ENCODE measurements around the gene PLA2G2A. TPM values are rescaled to one million over a fixed set of nuclear protein-coding genes. Genes with fewer than 3 reads are reported as not detected.
"Not testable (repeated sequence)": the region's sequence is repeated elsewhere in the genome, so short reads cannot be mapped to it uniquely, and the experiment has no call there.

PLA2G2A gene
- total RNA-seq, 1 donor from 2014 or later = not detected

GRCh38 chr1:19988267-19989006 lies 9.0 kb upstream of the PLA2G2A start:
- peaks cover 2% of the 10 kb centered on the region for H3K9me3 Mint-ChIP-seq
- DNase-seq = no peak
- no peak for ATAC-seq (ENCODE audit: low read depth)
- POLR2A ChIA-PET = no interaction called here
- intact Hi-C loops (cut with micrococcal nuclease) = no loop called here
- no peak overlapping the region for H3K4me3 Mint-ChIP-seq
- peaks cover 17% of the 10 kb centered on the region for H3K27me3 Mint-ChIP-seq
- CTCF ChIA-PET = no interaction called here
- H3K4me1 Mint-ChIP-seq = peaks cover 9% of the 10 kb centered on the region
- H3K36me3 Mint-ChIP-seq (ENCODE audit: low read depth) = no peaks in the 10 kb centered on the region
- TF ChIP-seq, protein P1, sequence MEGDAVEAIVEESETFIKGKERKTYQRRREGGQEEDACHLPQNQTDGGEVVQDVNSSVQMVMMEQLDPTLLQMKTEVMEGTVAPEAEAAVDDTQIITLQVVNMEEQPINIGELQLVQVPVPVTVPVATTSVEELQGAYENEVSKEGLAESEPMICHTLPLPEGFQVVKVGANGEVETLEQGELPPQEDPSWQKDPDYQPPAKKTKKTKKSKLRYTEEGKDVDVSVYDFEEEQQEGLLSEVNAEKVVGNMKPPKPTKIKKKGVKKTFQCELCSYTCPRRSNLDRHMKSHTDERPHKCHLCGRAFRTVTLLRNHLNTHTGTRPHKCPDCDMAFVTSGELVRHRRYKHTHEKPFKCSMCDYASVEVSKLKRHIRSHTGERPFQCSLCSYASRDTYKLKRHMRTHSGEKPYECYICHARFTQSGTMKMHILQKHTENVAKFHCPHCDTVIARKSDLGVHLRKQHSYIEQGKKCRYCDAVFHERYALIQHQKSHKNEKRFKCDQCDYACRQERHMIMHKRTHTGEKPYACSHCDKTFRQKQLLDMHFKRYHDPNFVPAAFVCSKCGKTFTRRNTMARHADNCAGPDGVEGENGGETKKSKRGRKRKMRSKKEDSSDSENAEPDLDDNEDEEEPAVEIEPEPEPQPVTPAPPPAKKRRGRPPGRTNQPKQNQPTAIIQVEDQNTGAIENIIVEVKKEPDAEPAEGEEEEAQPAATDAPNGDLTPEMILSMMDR (IDR thresholded peaks at IDR 0.05) = no peak
- no peak overlapping the region for H3K27ac Mint-ChIP-seq

DNA sequence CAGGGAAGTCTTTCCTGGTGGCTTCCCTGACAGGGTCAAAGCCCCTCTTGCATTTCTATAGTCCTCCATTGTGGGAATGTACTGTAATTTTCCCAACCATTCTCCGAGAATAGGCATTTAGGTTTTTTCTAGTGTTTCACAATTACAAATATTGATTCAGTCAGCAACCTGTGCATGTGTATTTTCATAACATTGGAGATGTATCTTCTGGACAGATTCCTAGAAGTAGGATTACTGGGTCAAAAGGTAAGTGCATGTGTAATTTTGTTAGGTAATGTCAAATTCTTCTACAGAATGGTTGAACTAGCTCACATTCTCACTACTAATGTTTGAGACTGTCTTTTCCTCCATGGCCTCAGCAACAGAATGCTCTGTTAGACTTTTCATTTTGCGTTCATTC lies 8.3 kb upstream of the PLA2G2A start:
- intact Hi-C loops (cut with micrococcal nuclease) = no loop called here
- no peak for ATAC-seq (ENCODE audit: low read depth)

DNA sequence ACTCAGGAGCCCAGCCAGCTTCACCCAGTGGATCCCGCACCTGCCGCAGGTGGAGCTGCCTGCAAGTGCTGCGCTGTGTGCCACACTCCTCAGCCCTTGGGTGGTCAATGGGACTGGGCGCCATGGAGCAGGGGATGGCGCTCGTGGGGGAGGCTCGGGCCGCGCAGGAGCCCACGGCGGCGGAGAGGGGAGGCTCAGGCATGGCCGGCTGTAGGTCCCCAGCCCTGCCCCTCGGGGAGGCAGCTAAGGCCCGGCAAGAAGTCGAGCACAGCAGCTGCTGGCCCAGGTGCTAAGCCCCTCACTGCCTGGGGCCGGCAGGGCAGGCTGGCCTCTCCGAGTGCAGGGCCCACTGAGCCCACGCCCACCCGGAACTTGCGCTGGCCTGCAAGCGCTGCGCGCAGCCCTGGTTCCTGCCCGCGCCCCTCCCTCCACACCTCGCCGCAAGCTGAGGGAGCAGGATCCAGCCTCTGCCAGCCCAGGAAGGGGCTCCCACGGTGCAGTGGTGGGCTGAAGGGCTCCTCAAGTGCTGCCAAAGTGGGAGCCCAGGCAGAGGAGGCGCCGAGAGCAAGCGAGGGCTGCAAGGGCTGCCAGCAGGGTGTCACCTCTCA lies 5.1 kb upstream of the PLA2G2A start:
- peaks cover 14% of the 10 kb centered on the region for H3K27me3 Mint-ChIP-seq
- POLR2A ChIA-PET; DNase-seq; intact Hi-C loops (cut with micrococcal nuclease); ATAC-seq (ENCODE audit: low read depth); H3K27ac Mint-ChIP-seq; H3K9me3 Mint-ChIP-seq; H3K4me1 Mint-ChIP-seq; H3K4me3 Mint-ChIP-seq; H3K36me3 Mint-ChIP-seq (ENCODE audit: low read depth); CTCF ChIA-PET: not testable (repeated sequence)

More for the DNA sequence above, 8.3 kb upstream of the PLA2G2A start:
- CTCF ChIA-PET = no interaction called here
- Mint-ChIP-seq H3K27me3 (peaks cover 17% of the 10 kb centered on the region), H3K4me3 (no peak overlapping the region), H3K27ac (no peak overlapping the region), H3K36me3 (ENCODE audit: low read depth) (no peaks in the 10 kb centered on the region), H3K4me1 (peaks cover 9% of the 10 kb centered on the region), H3K9me3 (peaks cover 2% of the 10 kb centered on the region)
- POLR2A ChIA-PET = no interaction called here
- TF ChIP-seq, protein P1 (IDR thresholded peaks at IDR 0.05) = no peak
- no peak for DNase-seq

DNA sequence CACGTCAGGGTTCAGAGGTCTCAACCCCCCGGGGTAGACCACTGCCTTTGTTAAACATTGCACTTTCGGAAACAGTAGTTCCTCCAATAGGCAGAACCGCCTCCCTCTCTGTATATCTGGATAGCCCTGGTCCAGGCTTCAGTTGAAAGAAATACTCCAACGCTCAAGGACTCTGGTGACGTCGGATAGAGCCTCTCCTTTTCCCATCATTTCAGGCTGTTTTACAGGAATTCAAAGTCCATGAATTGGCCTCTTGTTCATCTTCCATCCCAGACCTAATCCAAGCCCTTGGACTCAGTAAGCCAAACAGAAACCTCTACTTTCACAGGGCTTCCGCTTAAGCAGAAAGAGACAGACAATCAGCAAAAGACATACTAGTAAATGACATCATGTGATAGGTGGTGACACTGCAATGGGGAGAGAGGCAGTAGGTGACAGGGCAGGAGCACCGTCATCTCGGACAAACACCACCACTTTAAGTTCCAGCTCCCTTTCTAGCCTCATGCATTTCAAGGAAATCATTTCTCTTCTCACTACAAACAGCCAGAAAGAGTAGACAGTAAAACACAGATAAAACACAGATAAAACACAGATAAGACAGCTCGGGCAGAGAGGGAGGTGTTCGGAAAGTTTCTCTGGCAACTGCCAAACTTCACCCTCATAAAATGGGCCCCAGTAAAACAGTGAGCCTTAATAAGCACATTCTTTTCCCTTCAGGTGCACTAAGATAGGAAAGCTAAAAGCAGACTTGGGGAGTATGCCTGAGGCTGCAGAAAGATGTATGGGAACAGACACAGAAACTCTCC lies 2.3 kb upstream of the PLA2G2A start:
- POLR2A ChIA-PET = no interaction called here
- H3K27ac Mint-ChIP-seq = no peak overlapping the region
- H3K9me3 Mint-ChIP-seq = peaks cover 2% of the 10 kb centered on the region
- intact Hi-C loops (cut with micrococcal nuclease) = no loop called here
- no peak overlapping the region for H3K4me3 Mint-ChIP-seq
- DNase-seq (no peak), ATAC-seq (ENCODE audit: low read depth) (no peak)
- TF ChIP-seq, protein P1 (IDR thresholded peaks at IDR 0.05) = no peak
- CTCF ChIA-PET = no interaction called here
- peaks cover 7% of the 10 kb centered on the region for H3K27me3 Mint-ChIP-seq
- H3K36me3 Mint-ChIP-seq (ENCODE audit: low read depth) = no peaks in the 10 kb centered on the region
- no peaks in the 10 kb centered on the region for H3K4me1 Mint-ChIP-seq

GRCh38 chr1:19981170-19981506 lies 1.7 kb upstream of the PLA2G2A start:
- Mint-ChIP-seq H3K9me3 (peaks cover 2% of the 10 kb centered on the region), H3K4me3 (no peak overlapping the region), H3K27ac (no peak overlapping the region), H3K4me1 (no peaks in the 10 kb centered on the region), H3K27me3 (peaks cover 7% of the 10 kb centered on the region), H3K36me3 (ENCODE audit: low read depth) (no peaks in the 10 kb centered on the region)
- DNase-seq (no peak), ATAC-seq (ENCODE audit: low read depth) (no peak)
- CTCF ChIA-PET = no interaction called here
- TF ChIP-seq, protein P1 (IDR thresholded peaks at IDR 0.05) = no peak
- intact Hi-C loops (cut with micrococcal nuclease) = no loop called here
- POLR2A ChIA-PET = no interaction called here

Data from activated B cell treated with CpG ODN at 0.5 μM for 24 hours (primary cell).